WI38 (cell line): ENCODE data around the gene DTNBP1.
A peak's percentile ranks its signal among the peaks of the same experiment; 100 is the strongest.

Experiments used
- H3K4me3 ChIP-seq: 2 replicates; pipeline ENCODE4 v1.5.1; 2011; ENCODE audit warnings: low read depth, mild to moderate bottlenecking, control low read depth, low read length
- TF ChIP-seq, protein P1 (sequence below): IDR thresholded peaks from 2 replicates; pipeline ENCODE4 v1.5.1; 2012; ENCODE audit warnings: low read depth, mild to moderate bottlenecking, control low read depth, low read length

Gene DTNBP1

DNA sequence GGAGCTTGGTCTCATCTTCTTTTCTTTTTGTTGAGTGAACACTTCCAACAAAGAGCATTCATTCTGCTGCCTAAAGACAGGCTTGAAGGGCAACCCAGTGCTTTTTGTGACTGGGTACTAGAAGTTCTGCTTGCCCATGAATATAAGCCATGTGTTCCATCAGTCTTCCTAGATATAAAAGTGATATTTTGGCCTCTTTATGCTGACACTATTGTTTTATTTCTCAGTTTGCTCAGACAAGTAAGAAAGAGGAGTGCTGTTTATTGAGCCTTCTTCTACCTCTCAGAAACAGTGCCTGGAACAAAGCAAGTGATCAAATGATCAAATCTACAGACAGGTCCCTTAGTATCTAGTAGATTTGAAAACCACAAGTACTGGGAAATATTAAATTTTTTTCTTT, 2.4 kb upstream of the DTNBP1 start:
- no peak overlapping the region for H3K4me3 ChIP-seq

DNA sequence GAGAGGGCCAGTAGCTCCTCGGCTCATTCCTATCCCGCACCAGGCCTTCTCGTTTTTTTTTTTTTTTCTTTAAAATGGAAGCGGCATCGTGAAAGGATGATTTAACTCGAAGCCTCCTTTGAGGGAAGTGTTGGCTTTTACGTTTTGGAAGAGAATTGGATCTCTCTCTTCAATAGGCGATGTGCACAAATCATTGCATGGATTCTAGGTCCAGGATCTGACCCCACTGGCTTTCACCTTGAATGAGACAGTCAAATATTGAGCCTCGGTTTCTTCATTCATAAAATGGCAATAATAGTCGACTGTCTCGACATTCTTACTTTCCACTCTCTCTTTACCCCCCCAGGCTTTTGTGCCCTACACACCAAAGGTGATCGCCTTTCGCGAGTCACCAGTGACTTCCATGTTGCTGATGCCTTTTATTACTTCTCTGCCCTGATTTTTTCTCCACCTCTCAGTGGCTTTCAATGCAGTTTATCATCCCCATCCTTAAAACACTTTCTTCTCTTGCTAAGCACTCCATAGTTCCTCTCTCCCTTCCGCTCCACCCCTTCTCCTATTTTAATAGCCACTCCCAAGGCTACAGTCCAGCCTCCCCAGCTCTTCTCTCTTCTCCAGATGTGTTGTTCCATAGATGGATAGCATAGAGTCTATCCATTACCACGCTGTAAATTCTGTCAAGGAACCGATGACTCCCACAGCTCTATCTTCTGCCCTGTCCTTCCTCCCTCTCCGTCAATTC, 473 bp upstream of the DTNBP1 start:
- TF ChIP-seq, protein P1, sequence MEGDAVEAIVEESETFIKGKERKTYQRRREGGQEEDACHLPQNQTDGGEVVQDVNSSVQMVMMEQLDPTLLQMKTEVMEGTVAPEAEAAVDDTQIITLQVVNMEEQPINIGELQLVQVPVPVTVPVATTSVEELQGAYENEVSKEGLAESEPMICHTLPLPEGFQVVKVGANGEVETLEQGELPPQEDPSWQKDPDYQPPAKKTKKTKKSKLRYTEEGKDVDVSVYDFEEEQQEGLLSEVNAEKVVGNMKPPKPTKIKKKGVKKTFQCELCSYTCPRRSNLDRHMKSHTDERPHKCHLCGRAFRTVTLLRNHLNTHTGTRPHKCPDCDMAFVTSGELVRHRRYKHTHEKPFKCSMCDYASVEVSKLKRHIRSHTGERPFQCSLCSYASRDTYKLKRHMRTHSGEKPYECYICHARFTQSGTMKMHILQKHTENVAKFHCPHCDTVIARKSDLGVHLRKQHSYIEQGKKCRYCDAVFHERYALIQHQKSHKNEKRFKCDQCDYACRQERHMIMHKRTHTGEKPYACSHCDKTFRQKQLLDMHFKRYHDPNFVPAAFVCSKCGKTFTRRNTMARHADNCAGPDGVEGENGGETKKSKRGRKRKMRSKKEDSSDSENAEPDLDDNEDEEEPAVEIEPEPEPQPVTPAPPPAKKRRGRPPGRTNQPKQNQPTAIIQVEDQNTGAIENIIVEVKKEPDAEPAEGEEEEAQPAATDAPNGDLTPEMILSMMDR, result no peak
- peak overlapping the region; percentile 82 for H3K4me3 ChIP-seq

More for the DNA sequence above, 2.4 kb upstream of the DTNBP1 start:
- TF ChIP-seq, protein P1, result no peak

DNA sequence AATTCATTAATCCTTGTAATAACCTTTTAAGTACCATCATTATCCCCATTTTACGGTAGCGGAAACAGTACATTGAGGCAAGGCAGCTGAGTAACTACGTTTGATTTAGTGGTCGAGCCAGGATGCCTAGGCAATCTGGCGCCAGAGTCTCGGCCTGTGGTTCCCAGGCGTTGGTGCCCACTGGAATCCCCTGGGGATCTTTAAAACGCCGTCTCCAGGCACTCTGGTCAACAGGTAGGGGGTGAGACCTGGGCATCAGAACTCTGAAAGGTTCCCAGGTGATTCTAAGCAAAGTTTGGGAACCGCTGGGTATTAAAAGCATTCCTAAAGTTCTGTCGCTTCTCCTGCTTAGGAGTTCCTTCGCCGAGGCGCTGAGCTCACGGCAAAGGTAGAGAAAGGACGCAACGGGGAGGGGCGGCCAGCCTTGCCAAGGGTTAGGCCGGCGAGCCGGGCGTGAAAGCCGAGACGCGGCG, 939 bp downstream of the DTNBP1 start:
- TF ChIP-seq, protein P1, result no peak

DNA sequence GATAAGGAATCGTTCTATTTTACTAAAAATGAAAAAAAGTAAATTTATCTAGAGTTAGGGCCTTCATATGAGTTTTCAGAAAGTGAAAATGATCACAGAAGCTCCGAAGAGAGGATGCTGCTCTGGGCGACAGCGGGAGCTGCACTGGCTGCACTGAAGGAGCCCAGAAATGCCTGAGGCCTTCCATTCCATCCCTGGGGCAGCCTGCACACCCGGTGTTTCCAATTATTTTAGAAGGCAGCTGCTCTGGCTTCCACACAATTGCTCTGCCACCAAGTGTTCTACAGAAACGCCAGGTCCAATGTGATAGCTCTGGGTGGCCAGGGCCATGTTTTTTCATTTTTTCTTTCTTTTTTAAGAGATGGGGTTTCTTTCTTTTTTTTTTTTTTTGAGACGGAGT, 3.6 kb downstream of the DTNBP1 start:
- H3K4me3 ChIP-seq, result no peak overlapping the region
- TF ChIP-seq, protein P1, result no peak

More for the DNA sequence above, 939 bp downstream of the DTNBP1 start:
- peak overlapping the region; percentile 82 for H3K4me3 ChIP-seq

DNA sequence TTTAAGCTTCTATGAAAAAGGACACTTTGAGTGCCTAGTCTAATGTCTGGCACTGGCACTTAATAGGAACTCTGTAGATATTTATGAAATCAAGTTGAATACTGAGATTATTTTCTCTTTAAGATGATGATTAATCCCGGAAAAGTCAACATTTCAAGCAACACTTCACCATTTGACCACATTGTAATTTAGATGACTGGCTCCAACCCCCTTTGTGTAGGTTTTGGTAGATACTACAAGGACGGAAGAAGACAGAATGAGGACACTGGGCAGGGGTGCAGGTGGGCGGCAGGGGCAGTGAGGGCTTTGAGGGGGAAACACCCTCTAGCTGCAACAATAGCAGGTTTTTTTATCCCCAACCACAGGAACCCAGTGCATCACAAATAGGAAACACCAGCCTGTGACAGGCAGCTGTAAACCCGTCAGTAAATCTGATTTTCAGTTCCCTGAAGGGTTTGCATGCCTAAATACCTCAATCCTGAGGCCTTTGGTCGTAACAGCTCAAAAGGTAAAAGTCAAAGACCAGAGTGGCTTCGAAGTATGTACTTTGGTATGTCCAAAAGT, 4.6 kb downstream of the DTNBP1 start:
- TF ChIP-seq, protein P1, result no peak
- no peak overlapping the region for H3K4me3 ChIP-seq

DNA sequence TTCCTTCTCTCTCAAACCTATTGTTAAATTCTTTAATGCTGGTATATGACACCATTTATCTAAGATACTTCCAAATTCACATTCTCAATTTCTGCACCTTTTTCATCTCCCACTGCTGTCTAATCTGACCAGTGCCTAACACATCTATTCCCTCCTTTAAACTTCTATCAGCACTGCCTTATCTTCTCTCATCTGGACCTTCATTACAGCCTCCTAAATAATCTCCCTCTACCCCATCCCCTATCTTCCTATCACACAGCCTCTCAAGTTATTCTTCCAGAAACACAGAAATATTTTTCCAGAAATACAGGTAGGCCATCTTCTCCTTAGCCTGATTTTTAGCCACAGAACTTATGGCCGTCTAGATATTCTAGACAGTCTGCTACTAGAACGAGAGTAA, 5.5 kb downstream of the DTNBP1 start:
- TF ChIP-seq, protein P1, result no peak
- no peak overlapping the region for H3K4me3 ChIP-seq

DNA sequence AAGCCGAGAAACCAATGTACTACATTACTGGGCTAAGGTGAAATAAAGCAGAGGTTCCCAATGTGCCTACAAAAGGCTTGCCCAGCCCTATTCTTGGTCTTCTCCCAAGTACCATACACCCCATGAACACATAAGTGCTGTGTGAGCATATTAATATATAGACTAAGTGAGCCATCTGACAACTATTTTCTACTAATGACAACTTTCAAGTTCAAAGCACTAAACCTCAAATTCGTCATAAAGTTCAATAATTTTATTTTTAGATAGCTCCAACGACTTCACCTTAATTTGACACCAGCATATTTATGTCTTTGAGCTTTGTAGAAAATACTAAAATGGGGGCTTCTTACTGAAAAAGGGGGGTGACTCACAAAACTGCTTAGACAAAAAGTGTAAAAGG, 6.7 kb downstream of the DTNBP1 start:
- H3K4me3 ChIP-seq, result no peak overlapping the region
- TF ChIP-seq, protein P1, result no peak
